Osteoblast (primary cell): ENCODE results near the gene RABGAP1. TPM values are rescaled to one million over a fixed set of nuclear protein-coding genes. Genes with fewer than 3 reads are reported as not detected.

Experiments
- DNase-seq: peaks from one replicate; pipeline ENCODE4 v3.0.0; 2011; ENCODE audit warnings: low spot score, mixed read lengths; ENCODE audit not compliant: insufficient read length; ENCODE audit errors: missing footprints
- H2AFZ ChIP-seq: 2 replicates; pipeline ENCODE4 v1.6.0; 2011; ENCODE audit warnings: mild to moderate bottlenecking, low read length
- H3K27ac ChIP-seq: 2 replicates; pipeline ENCODE4 v1.5.1; 2011; ENCODE audit warnings: mild to moderate bottlenecking, low read depth, low read length, moderate library complexity
- H3K27me3 ChIP-seq: 2 replicates; pipeline ENCODE4 v1.6.0; 2012; ENCODE audit warnings: mild to moderate bottlenecking, control low read depth, inconsistent platforms, low read length, moderate library complexity; ENCODE audit not compliant: insufficient read depth
- H3K36me3 ChIP-seq: 2 replicates; pipeline ENCODE4 v1.5.1; 2011; ENCODE audit warnings: mild to moderate bottlenecking, low read length, control low read depth, moderate library complexity; ENCODE audit not compliant: insufficient read depth
- H3K4me1 ChIP-seq: 2 replicates; pipeline ENCODE4 v1.5.1; 2011; ENCODE audit warnings: mild to moderate bottlenecking, low read length, control low read depth, moderate library complexity; ENCODE audit not compliant: insufficient read depth
- H3K4me2 ChIP-seq: 2 replicates; pipeline ENCODE4 v1.6.0; 2011; ENCODE audit warnings: mild to moderate bottlenecking, low read length; ENCODE audit not compliant: insufficient read depth
- H3K4me3 ChIP-seq: fragments of 200-600 bp; sonication (generic); 3 replicates; pipeline ENCODE4 v1.5.1; 2012; ENCODE audit warnings: mild to moderate bottlenecking, low read length, inconsistent platforms; ENCODE audit not compliant: insufficient read depth
- H3K79me2 ChIP-seq: 2 replicates; pipeline ENCODE4 v1.6.0; 2012; ENCODE audit warnings: mild to moderate bottlenecking, low read length, control low read depth, inconsistent platforms; ENCODE audit not compliant: insufficient read depth
- H3K9me3 ChIP-seq: 2 replicates; pipeline ENCODE4 v1.5.1; 2011; ENCODE audit warnings: low read depth, low read length, control low read depth
- H4K20me1 ChIP-seq: 2 replicates; pipeline ENCODE4 v1.6.0; 2012; ENCODE audit warnings: mild to moderate bottlenecking, low read length, control low read depth; ENCODE audit not compliant: insufficient read depth
- total RNA-seq: library from RNA; depleted of rRNA; stranded (reverse); fragments of >200 nt; gene quantifications from 2 replicates; pipeline ENCODE4 v1.2.3, GENCODE V29; 2012
- TF ChIP-seq, protein P1 (sequence below): IDR thresholded peaks from 2 replicates; pipeline ENCODE4 v1.5.1; 2011; ENCODE audit warnings: mild to moderate bottlenecking, low read depth, low read length, moderate library complexity; ENCODE audit errors: extremely low read depth

The RABGAP1 gene
- total RNA-seq, 1 donor: 49.2 TPM

DNA sequence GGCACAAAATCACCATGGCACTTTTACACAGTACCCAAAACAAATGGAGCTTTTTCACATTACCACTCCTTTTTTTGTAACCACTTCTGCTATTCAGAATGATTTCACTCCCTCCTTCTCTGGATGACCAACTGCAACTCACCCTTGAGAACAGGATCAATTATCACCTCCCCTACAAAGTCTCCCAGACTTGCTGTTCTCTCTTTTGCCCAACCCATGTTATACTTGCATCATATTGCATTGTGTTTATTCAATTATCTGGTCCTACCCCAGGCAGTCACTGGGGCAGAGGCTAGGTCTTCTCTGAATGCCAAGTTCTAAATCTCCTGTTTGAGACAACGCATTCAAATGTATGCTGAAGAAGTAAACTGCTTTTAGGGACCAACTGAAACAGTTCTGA lies 188.6 kb downstream of the RABGAP1 start:
- TF ChIP-seq, protein P1, sequence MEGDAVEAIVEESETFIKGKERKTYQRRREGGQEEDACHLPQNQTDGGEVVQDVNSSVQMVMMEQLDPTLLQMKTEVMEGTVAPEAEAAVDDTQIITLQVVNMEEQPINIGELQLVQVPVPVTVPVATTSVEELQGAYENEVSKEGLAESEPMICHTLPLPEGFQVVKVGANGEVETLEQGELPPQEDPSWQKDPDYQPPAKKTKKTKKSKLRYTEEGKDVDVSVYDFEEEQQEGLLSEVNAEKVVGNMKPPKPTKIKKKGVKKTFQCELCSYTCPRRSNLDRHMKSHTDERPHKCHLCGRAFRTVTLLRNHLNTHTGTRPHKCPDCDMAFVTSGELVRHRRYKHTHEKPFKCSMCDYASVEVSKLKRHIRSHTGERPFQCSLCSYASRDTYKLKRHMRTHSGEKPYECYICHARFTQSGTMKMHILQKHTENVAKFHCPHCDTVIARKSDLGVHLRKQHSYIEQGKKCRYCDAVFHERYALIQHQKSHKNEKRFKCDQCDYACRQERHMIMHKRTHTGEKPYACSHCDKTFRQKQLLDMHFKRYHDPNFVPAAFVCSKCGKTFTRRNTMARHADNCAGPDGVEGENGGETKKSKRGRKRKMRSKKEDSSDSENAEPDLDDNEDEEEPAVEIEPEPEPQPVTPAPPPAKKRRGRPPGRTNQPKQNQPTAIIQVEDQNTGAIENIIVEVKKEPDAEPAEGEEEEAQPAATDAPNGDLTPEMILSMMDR: no peak
- no peak for DNase-seq
- H2AFZ ChIP-seq: no peak overlapping the region
- H3K4me1 ChIP-seq: peaks cover 3% of the 10 kb centered on the region
- no peaks in the 10 kb centered on the region for H3K36me3 ChIP-seq
- no peaks in the 10 kb centered on the region for H3K27me3 ChIP-seq
- no peak overlapping the region for H3K4me3 ChIP-seq
- no peaks in the 10 kb centered on the region for H3K79me2 ChIP-seq
- H3K4me2 ChIP-seq: no peak overlapping the region
- no peak overlapping the region for H3K27ac ChIP-seq
- H4K20me1 ChIP-seq: no peaks in the 10 kb centered on the region
- H3K9me3 ChIP-seq: no peaks in the 10 kb centered on the region

DNA sequence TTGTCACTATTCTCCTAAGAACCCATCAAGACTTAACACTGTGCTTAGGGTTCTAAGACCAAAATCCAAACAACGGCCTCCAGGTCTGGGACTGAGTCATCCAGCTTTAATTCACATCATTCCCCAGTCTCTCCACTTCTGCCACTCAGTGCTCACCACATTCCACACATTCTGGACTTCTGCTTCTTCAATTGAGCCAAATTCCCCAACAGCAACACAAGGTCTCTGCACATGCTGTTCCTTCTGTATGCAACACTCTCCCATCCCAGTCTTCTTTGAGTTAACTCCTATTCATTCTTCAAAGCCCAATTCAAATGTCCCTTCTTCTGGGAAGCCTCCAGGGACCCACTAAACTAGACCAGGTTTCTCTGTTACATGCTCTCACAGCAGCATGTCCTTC lies 190.4 kb downstream of the RABGAP1 start:
- H3K4me1 ChIP-seq: peaks cover 3% of the 10 kb centered on the region
- H3K27ac ChIP-seq: no peak overlapping the region
- no peaks in the 10 kb centered on the region for H3K27me3 ChIP-seq
- no peak overlapping the region for H3K4me3 ChIP-seq
- TF ChIP-seq, protein P1: no peak
- H3K36me3 ChIP-seq: no peaks in the 10 kb centered on the region
- peak; percentile 31 for DNase-seq
- H2AFZ ChIP-seq: no peak overlapping the region
- H3K79me2 ChIP-seq: no peaks in the 10 kb centered on the region
- no peak overlapping the region for H3K4me2 ChIP-seq
- H3K9me3 ChIP-seq: no peaks in the 10 kb centered on the region
- no peaks in the 10 kb centered on the region for H4K20me1 ChIP-seq

DNA sequence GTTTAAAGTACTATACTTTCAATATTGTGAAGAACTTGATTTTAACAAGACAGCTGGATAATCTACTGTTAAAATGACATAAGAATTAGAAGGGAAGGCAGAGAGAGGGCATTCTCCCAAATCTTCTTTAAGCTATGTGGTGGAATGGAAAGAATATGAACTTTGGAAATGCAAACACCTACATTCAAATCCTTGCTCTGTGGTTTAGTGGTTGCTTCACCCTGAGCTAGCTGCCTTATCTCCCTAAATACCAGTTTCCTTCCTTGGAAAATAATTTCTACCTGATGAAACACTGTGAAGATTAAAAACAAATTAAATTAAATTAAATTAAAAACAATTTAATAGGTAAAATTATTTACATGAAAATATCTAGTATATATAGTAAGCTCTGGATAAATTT lies 191.2 kb downstream of the RABGAP1 start:
- Histone ChIP-seq H3K4me2 (no peak overlapping the region), H2AFZ (no peak overlapping the region), H3K4me1 (peaks cover 3% of the 10 kb centered on the region), H3K36me3 (no peaks in the 10 kb centered on the region), H3K4me3 (no peak overlapping the region), H3K79me2 (no peaks in the 10 kb centered on the region), H4K20me1 (no peaks in the 10 kb centered on the region), H3K27ac (no peak overlapping the region), H3K9me3 (no peaks in the 10 kb centered on the region), H3K27me3 (no peaks in the 10 kb centered on the region)
- DNase-seq: no peak
- TF ChIP-seq, protein P1: no peak

DNA sequence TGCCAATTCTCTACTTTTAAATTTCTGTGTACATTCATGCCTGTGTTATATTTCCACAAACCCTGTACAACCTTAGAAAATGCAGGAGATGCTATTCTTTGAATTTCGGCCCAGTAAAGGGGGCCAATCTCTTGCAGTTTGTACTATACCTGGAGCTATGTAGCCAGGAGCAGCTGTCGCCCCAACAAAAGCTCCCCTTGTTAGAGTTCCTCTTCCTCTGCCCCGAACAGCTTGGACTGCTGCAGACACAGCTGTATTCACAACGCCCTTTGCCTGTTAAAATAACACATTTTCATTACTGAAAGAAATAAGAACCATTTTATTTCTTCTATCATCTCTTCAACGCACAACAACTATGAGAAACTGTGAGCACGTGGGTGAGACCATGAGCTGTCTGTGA lies 191.9 kb downstream of the RABGAP1 start:
- Histone ChIP-seq H3K4me3 (no peak overlapping the region), H3K4me2 (no peak overlapping the region), H3K79me2 (no peaks in the 10 kb centered on the region), H3K36me3 (no peaks in the 10 kb centered on the region), H3K9me3 (no peaks in the 10 kb centered on the region), H3K4me1 (peaks cover 3% of the 10 kb centered on the region), H2AFZ (no peak overlapping the region), H3K27me3 (no peaks in the 10 kb centered on the region), H3K27ac (no peak overlapping the region), H4K20me1 (no peaks in the 10 kb centered on the region)
- TF ChIP-seq, protein P1: no peak
- no peak for DNase-seq
